Gastroesophageal sphincter (tissue), 3 donors: Measurements from ENCODE around the gene DICER1.

Source experiments
- POLR2A ChIP-seq, 2 donors: fragments of 450-650 bp; IDR thresholded peaks; one replicate each; pipeline ENCODE4 v1.6.1; 2017; ENCODE audit warnings: antibody characterized with exemption in 2 of 2, mild to moderate bottlenecking in 2 of 2, moderate library complexity in 1 of 2
- POLR2AphosphoS5 ChIP-seq: sonication (generic); formaldehyde crosslinking; IDR thresholded peaks from one replicate; pipeline ENCODE4 v1.6.1; 2017; ENCODE audit warnings: antibody characterized with exemption
- TF ChIP-seq, protein P1 (sequence below), 4 experiments: fragments of 200-600 bp in 2 of 4; fragments of 450-650 bp in 2 of 4; sonication (generic) in 1 of 4; IDR thresholded peaks; one replicate each; pipeline ENCODE4 v1.5.1; 2017 to 2019; ENCODE audit warnings: antibody characterized with exemption in 4 of 4, mild to moderate bottlenecking in 2 of 4, moderate library complexity in 2 of 4

DNA sequence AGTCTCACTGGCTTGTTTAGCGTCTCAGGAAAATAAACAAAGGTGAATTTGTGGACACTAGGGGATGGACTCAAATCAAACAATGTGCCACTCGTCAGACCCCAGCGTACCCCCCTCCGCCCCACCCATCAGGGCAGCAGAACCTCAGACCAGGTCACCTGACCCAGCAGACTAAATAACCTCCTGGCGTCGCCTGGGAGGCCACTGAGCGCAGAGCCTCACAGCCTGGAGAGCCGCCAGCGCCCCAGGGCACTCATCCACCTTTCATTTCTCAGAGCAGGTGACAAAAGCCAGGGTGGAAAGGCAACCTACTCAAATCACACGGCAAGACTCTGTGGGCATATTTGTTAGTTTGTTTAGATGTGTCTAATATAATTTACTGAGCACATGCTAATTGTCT lies 100.9 kb downstream of the DICER1 start:
- TF ChIP-seq, protein P1, sequence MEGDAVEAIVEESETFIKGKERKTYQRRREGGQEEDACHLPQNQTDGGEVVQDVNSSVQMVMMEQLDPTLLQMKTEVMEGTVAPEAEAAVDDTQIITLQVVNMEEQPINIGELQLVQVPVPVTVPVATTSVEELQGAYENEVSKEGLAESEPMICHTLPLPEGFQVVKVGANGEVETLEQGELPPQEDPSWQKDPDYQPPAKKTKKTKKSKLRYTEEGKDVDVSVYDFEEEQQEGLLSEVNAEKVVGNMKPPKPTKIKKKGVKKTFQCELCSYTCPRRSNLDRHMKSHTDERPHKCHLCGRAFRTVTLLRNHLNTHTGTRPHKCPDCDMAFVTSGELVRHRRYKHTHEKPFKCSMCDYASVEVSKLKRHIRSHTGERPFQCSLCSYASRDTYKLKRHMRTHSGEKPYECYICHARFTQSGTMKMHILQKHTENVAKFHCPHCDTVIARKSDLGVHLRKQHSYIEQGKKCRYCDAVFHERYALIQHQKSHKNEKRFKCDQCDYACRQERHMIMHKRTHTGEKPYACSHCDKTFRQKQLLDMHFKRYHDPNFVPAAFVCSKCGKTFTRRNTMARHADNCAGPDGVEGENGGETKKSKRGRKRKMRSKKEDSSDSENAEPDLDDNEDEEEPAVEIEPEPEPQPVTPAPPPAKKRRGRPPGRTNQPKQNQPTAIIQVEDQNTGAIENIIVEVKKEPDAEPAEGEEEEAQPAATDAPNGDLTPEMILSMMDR (IDR thresholded peaks at IDR 0.05), result no peak
- TF ChIP-seq POLR2A (IDR thresholded peaks at IDR 0.05), result no peak
- no peak for TF ChIP-seq POLR2AphosphoS5
